Measurements from ENCODE around the gene SPATA32. TPM values are rescaled to one million over a fixed set of nuclear protein-coding genes. Genes with fewer than 3 reads are reported as not detected.

Gene SPATA32
- total RNA-seq, 2 experiments from 2014 or later, result 0.20 to 0.23 TPM

DNA sequence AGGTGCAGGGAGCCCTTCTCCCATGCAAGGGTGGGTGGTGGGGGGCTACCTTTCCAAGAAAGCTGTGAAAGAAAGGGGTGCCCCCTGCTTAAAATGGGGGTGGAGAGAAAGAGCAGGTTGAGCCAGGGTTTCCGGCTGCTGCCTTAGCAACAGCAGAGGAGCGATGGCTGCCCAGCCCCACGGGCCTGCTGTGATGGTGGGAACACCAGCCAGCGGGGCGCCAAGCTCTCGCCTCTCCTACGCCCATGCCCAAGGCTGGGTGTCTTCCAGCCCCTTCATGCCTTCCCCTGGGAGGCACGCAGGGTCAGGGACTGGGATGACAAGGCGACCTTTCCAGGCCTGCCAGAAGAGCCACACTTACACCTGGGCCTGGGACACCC lies 37.2 kb downstream of the SPATA32 start:
- ChIA-PET CTCF (interaction anchor here (2.5 to 4.0 kb wide), 2 partner anchors 11 to 89 kb away, joined by 10 to 35 read pairs; partner anchors contain the start of gene ACBD4), POLR2A (interaction anchor here (1.5 to 15.7 kb wide), 5 partner anchors 23 to 184 kb away, joined by 4 to 528 read pairs (median 96); partner anchors contain the start of genes HEXIM1, HEXIM2 and MAP3K14)
- Mint-ChIP-seq H3K36me3 (ENCODE audit: low read depth) (peaks cover 75% of the 10 kb centered on the region), H3K4me1 (peaks cover 54% of the 10 kb centered on the region), H3K4me3 (peak overlapping the region; percentile 100), H3K27me3 (no peaks in the 10 kb centered on the region), H3K9me3 (no peaks in the 10 kb centered on the region), H3K27ac (peak overlapping the region; percentile 99)
- DNase-seq, result no peak

- Mint-ChIP-seq H3K4me3 (peak overlapping the region; percentile 100), H3K27me3 (no peaks in the 10 kb centered on the region), H3K9me3 (no peaks in the 10 kb centered on the region), H3K27ac (peak overlapping the region; percentile 99), H3K4me1 (peaks cover 54% of the 10 kb centered on the region), H3K36me3 (ENCODE audit: low read depth) (peaks cover 81% of the 10 kb centered on the region)
- DNase-seq, result peak; percentile 58
- ChIA-PET CTCF (interaction anchor here (1.0 to 7.5 kb wide), 5 partner anchors 9 to 88 kb away, joined by 3 to 197 read pairs (median 10); partner anchors contain the start of gene ACBD4), POLR2A (interaction anchor here (0.7 to 15.7 kb wide), 8 partner anchors 7 to 91 kb away, joined by 3 to 528 read pairs (median 66); partner anchors contain the start of genes HEXIM1, HEXIM2 and MAP3K14)
These were observed 38.1 kb downstream of the SPATA32 start for GRCh38 chr17:45223539-45224528.

- Mint-ChIP-seq H3K9me3 (no peaks in the 10 kb centered on the region), H3K36me3 (ENCODE audit: low read depth) (peaks cover 77% of the 10 kb centered on the region), H3K4me3 (peak overlapping the region; percentile 100), H3K27ac (peak overlapping the region; percentile 99), H3K4me1 (peaks cover 48% of the 10 kb centered on the region), H3K27me3 (no peaks in the 10 kb centered on the region)
- ChIA-PET POLR2A (interaction anchor here (0.7 to 15.7 kb wide), 7 partner anchors 7 to 92 kb away, joined by 3 to 528 read pairs (median 37); partner anchors contain the start of genes HEXIM1, HEXIM2 and MAP3K14), CTCF (interaction anchor here (1.0 to 7.5 kb wide), 3 partner anchors 10 to 89 kb away, joined by 3 to 197 read pairs (median 4); partner anchors contain the start of gene ACBD4)
- no peak for DNase-seq
These were observed 38.8 kb downstream of the SPATA32 start for GRCh38 chr17:45222996-45223538.

DNA sequence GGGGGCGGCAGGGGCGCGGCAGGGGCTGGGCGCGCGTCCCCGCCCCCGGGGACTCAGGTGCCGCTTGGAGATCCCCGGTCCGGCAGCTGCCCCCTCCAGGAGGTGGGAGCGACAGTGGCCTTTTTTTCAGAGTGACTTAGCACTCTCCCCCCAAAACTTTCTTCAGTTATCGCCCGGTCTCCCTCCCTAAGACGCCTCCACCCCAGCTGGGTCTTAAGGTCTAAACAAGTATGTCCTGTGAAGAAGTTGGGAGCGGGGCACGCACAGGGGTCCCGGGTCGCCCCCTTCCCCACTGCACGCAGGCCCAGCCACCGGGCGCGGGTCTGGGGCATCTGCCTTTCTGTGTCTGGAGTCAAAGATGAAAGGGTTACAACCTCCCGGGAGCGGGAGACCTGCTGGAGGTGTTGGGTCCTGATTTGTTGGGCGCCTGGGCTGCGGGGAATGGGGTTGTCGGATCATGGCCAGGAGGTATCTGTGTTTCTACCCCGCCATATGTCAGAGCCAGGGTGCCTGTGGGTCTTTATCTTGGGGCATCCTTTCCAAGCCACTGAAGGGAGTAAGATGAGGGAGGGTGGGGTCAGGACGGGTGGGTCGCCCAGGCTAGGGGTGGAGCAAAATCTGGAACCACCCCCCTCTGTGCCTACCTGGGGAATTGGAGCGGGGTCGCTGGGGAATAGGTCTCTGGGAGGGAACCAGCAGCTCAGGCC lies 39.5 kb downstream of the SPATA32 start:
- Mint-ChIP-seq H3K4me3 (peak overlapping the region; percentile 100), H3K36me3 (ENCODE audit: low read depth) (peaks cover 73% of the 10 kb centered on the region), H3K27me3 (no peaks in the 10 kb centered on the region), H3K4me1 (peaks cover 48% of the 10 kb centered on the region), H3K27ac (peak overlapping the region; percentile 99), H3K9me3 (no peaks in the 10 kb centered on the region)
- ChIA-PET CTCF (interaction anchor here (0.7 to 7.5 kb wide), 5 partner anchors 11 to 90 kb away, joined by 3 to 197 read pairs (median 4); partner anchors contain the start of gene ACBD4), POLR2A (interaction anchor here (0.7 to 15.7 kb wide), 11 partner anchors 8 to 188 kb away, joined by 3 to 528 read pairs (median 4); partner anchors contain the start of genes HEXIM1, HEXIM2 and MAP3K14)
- DNase-seq, result peak; percentile 66

DNA sequence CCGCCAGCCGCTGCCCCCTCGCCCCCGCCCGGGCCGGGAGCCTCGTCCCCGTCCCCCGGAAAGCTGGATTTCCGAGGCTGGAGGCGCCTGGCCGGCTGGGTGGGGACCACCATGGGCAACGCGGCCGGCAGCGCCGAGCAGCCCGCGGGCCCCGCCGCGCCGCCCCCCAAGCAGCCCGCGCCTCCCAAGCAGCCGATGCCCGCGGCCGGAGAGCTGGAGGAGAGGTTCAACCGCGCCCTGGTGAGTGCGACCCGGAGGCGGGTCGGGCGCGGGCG lies 39.9 kb downstream of the SPATA32 start:
- Mint-ChIP-seq H3K36me3 (ENCODE audit: low read depth) (peaks cover 70% of the 10 kb centered on the region), H3K27ac (no peak overlapping the region), H3K4me1 (peaks cover 44% of the 10 kb centered on the region), H3K9me3 (no peaks in the 10 kb centered on the region), H3K4me3 (no peak overlapping the region), H3K27me3 (no peaks in the 10 kb centered on the region)
- CTCF ChIA-PET, result interaction anchor here (0.7 to 7.5 kb wide), 3 partner anchors 11 to 87 kb away, joined by 3 to 197 read pairs (median 4); partner anchors contain the start of gene ACBD4
- POLR2A ChIA-PET, result interaction anchor here (1.0 to 15.7 kb wide), 9 partner anchors 8 to 189 kb away, joined by 3 to 528 read pairs (median 10); partner anchors contain the start of genes HEXIM1, HEXIM2 and MAP3K14
- DNase-seq, result no peak

- Mint-ChIP-seq H3K27ac (peak within 1 kb of the TSS; percentile 99), H3K9me3 (no peaks in the 10 kb centered on the region), H3K36me3 (ENCODE audit: low read depth) (peaks cover 70% of the 10 kb centered on the region), H3K4me1 (peaks cover 44% of the 10 kb centered on the region), H3K4me3 (peak within 1 kb of the TSS; percentile 100), H3K27me3 (no peaks in the 10 kb centered on the region)
- ChIA-PET POLR2A (interaction anchor here (0.6 to 15.7 kb wide), 13 partner anchors 9 to 189 kb away, joined by 3 to 528 read pairs (median 4); partner anchors contain the start of genes HEXIM1, HEXIM2 and MAP3K14), CTCF (interaction anchor here (0.5 to 7.5 kb wide), 12 partner anchors 12 to 164 kb away, joined by 3 to 197 read pairs (median 30); partner anchors contain the start of genes ACBD4 and HEXIM1)
- DNase-seq, result peak; percentile 81
These were observed 40.5 kb downstream of the SPATA32 start, which contains the start of gene FMNL1 for GRCh38 chr17:45221081-45222013. Gene FMNL1, plus strand, starts transcription at chr17:45221885. Its CDS starts 240 bp downstream, at chr17:45222125.

- Mint-ChIP-seq H3K4me3 (peak overlapping the region; percentile 85), H3K9me3 (no peaks in the 10 kb centered on the region), H3K27me3 (no peaks in the 10 kb centered on the region), H3K36me3 (ENCODE audit: low read depth) (peaks cover 64% of the 10 kb centered on the region), H3K27ac (peak overlapping the region; percentile 75), H3K4me1 (peaks cover 34% of the 10 kb centered on the region)
- DNase-seq, result no peak
- ChIA-PET POLR2A (interaction anchor here (0.7 to 15.7 kb wide), 9 partner anchors 10 to 655 kb away, joined by 3 to 528 read pairs (median 6); partner anchors contain the start of genes HEXIM1, HEXIM2 and MAP3K14), CTCF (interaction anchor here (0.8 to 7.5 kb wide), 23 partner anchors 13 to 176 kb away, joined by 3 to 197 read pairs (median 10); partner anchors contain the start of genes ACBD4 and HEXIM1)
These were observed 41.8 kb downstream of the SPATA32 start for GRCh38 chr17:45220079-45220478.

DNA sequence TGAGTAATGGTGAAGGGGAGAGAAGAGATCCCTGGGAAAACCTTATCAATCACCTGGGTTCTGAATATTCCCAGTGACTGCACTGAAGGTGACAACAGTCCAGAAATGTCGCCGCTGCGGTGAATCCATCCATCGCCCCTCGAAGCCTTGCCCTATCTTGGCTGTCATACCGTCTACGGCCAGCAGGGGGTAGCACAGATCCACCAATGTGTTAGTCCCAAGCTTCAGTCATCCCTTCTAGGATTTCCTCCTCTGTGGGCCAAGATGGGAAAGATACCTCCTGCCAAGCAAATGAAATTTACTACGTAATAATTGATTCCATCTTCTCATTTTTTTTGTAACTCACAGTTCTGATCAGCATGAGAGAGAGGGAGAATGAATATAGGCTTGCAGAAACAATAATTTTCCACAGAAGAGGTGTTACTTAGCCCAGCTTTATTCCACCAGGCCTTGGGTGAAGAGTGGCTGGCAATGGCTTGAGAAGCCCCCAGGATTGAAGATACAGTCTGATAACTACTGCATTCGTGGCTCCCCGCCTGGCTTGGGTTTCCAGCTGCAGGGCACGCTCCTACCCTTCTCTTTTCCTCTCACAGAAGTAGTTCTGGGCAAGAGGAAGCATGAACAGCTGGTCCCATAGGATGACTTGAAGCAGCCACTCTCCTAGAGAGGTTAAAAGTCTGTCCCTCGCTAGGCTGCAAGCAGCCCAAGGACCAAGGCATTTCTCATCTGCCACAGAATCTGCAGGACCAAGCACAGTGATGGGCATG lies 42.8 kb downstream of the SPATA32 start:
- peak overlapping the region; percentile 75 for H3K27ac Mint-ChIP-seq
- peaks cover 30% of the 10 kb centered on the region for H3K4me1 Mint-ChIP-seq
- H3K27me3 Mint-ChIP-seq, result no peaks in the 10 kb centered on the region
- H3K9me3 Mint-ChIP-seq, result no peaks in the 10 kb centered on the region
- CTCF ChIA-PET, result interaction anchor here (0.7 to 7.5 kb wide), 38 partner anchors 14 to 177 kb away, joined by 3 to 197 read pairs (median 5); partner anchors contain the start of genes ACBD4, HEXIM1 and MAP3K14
- H3K4me3 Mint-ChIP-seq, result peak overlapping the region; percentile 85
- peaks cover 58% of the 10 kb centered on the region for H3K36me3 Mint-ChIP-seq (ENCODE audit: low read depth)
- peak; percentile 86 for DNase-seq
- POLR2A ChIA-PET, result interaction anchor here (0.6 to 15.7 kb wide), 14 partner anchors 11 to 163 kb away, joined by 3 to 528 read pairs (median 4); partner anchors contain the start of genes ACBD4, HEXIM1, HEXIM2 and MAP3K14

All from activated CD4-positive, alpha-beta memory T cell treated with anti-CD3 and anti-CD28 coated beads, Interleukin-2, amount 10 ng/mL, durations not matched to agents 7 days and 5 days (primary cell).